CD8-positive, alpha-beta memory T cell (primary cell): ENCODE results near the gene IFI27L1. TPM values are rescaled to one million over a fixed set of nuclear protein-coding genes. Genes with fewer than 3 reads are reported as not detected.

Experiments
- CTCF ChIA-PET: fragments of 350-600 bp; sonication (Branson Sonifier 250); formaldehyde crosslinking; loops from one replicate; lab custom pipeline; 2021; ENCODE audit warnings: antibody characterized with exemption; lab: Charles Lee
- POLR2A ChIA-PET: fragments of 350-600 bp; sonication (Branson Sonifier 250); formaldehyde crosslinking; loops from one replicate; lab custom pipeline; 2021; ENCODE audit warnings: antibody characterized with exemption; lab: Charles Lee
- DNase-seq, 5 donors: peaks; one replicate each; pipeline versions ENCODE4 v3.0.0 to v3.0.0-alpha.2; 2020 to 2022; ENCODE audit warnings: mixed read lengths in 1 of 5
- H3K27ac ChIP-seq: one replicate; pipeline ENCODE4 v1.7.0; 2013; ENCODE audit warnings: low read depth, mild to moderate bottlenecking, low read length, moderate library complexity
- H3K27me3 ChIP-seq: 2 replicates; pipeline ENCODE4 v1.7.0; 2013; ENCODE audit warnings: low read length, mild to moderate bottlenecking; ENCODE audit not compliant: insufficient read depth, poor library complexity, severe bottlenecking
- H3K36me3 ChIP-seq: 2 replicates; pipeline ENCODE4 v1.7.0; 2013; ENCODE audit warnings: mild to moderate bottlenecking, low read length, moderate library complexity; ENCODE audit not compliant: insufficient read depth
- H3K4me1 ChIP-seq: 2 replicates; pipeline ENCODE4 v1.7.0; 2013; ENCODE audit warnings: mild to moderate bottlenecking, low read length, moderate library complexity; ENCODE audit not compliant: insufficient read depth
- H3K4me3 ChIP-seq: 2 replicates; pipeline ENCODE4 v1.7.0; 2013; ENCODE audit warnings: mild to moderate bottlenecking, low read length
- H3K9me3 ChIP-seq: 2 replicates; pipeline ENCODE4 v1.7.0; 2013; ENCODE audit warnings: mild to moderate bottlenecking, low read length
- H3K27ac Mint-ChIP-seq, 8 donors: one replicate each; pipeline ENCODE4 v1.8.0; 2020 to 2021; ENCODE audit warnings: mixed read lengths in 8 of 8, mild to moderate bottlenecking in 6 of 8, inconsistent platforms in 3 of 8, moderate library complexity in 3 of 8
- H3K27me3 Mint-ChIP-seq, 2 donors: one replicate each; pipeline ENCODE4 v1.8.0; 2020 to 2021; ENCODE audit warnings: mixed read lengths in 2 of 2, mild to moderate bottlenecking in 1 of 2, moderate library complexity in 1 of 2
- H3K36me3 Mint-ChIP-seq, 3 donors: one replicate each; pipeline ENCODE4 v1.8.0; 2020 to 2021; ENCODE audit warnings: mixed read lengths in 3 of 3, inconsistent platforms in 1 of 3, mild to moderate bottlenecking in 1 of 3
- H3K4me1 Mint-ChIP-seq, 3 donors: one replicate each; pipeline ENCODE4 v1.8.0; 2020 to 2021; ENCODE audit warnings: mixed read lengths in 3 of 3, inconsistent platforms in 1 of 3, mild to moderate bottlenecking in 1 of 3
- H3K4me3 Mint-ChIP-seq, 7 donors: one replicate each; pipeline ENCODE4 v1.8.0; 2020 to 2021; ENCODE audit warnings: mixed read lengths in 7 of 7, mild to moderate bottlenecking in 6 of 7, moderate library complexity in 4 of 7, inconsistent platforms in 2 of 7
- H3K9me3 Mint-ChIP-seq, 5 donors: one replicate each; pipeline ENCODE4 v1.8.0; 2020 to 2022; ENCODE audit warnings: mixed read lengths in 5 of 5, mild to moderate bottlenecking in 3 of 5, moderate library complexity in 2 of 5, inconsistent platforms in 1 of 5
- polyA plus RNA-seq: library from polyadenylated mRNA; unstranded; fragments of 300-500 nt; fragmentation: Illumina TruSeq; gene quantifications from one replicate; pipeline ENCODE4 v1.2.3, GENCODE V29; 2021
- total RNA-seq, 2 experiments: library from RNA; stranded (reverse); gene quantifications; one replicate each; pipeline ENCODE4 v1.2.3, GENCODE V29; 2021

The IFI27L1 gene
- total and polyA plus RNA-seq, 3 experiments from 2014 or later = 8.3 to 18.4 (median 15.5) TPM

DNA sequence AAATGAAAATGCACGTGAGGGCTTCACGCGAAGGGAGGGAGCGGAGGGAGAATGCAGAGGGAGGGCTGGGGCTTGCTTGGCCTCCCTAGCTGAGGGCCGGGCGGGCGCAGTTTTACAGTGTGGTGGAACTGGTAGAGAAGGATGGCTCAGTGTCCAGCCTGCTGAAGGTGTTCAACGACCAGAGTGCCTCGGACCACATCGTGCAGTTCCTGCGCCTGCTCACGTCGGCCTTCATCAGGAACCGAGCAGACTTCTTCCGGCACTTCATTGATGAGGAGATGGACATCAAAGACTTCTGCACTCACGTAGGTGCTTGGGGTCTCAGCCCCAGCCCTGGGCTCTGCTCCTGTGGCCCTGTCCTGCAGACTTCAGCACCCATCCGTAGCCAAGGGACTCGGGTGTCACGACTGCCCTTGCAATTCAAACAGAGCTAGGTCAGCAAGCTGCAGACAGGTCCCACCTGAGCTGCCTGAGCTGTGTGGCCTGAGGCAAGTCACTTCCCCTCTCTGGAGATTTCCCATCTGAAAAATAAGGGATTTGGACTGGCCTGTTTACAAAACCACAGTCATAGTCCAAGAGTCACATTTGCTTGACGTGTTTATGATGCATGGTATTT is 36.5 kb upstream of the IFI27L1 start:
- Histone ChIP-seq H3K27ac (no peak overlapping the region), H3K4me3 (no peak overlapping the region), H3K36me3 (peaks cover 37% of the 10 kb centered on the region), H3K27me3 (no peaks in the 10 kb centered on the region), H3K9me3 (no peaks in the 10 kb centered on the region), H3K4me1 (no peaks in the 10 kb centered on the region)
- Mint-ChIP-seq H3K36me3 (peaks cover 5 to 57% (median 12%) of the 10 kb centered on the region in 3 donors), H3K4me1 (peaks cover 0 to 3% (median 2%) of the 10 kb centered on the region in 3 donors), H3K9me3 (no peaks in the 10 kb centered on the region), H3K4me3 (no peak overlapping the region), H3K27ac (peak overlapping the region in 1 of 8 donors; percentile 70), H3K27me3 (peaks cover 0 to 2% of the 10 kb centered on the region in 2 donors)
- POLR2A ChIA-PET = no interaction called here
- no peak for DNase-seq
- CTCF ChIA-PET = interaction anchor here (1.1 to 1.2 kb wide), 3 partner anchors 8 to 37 kb away, joined by 4 read pairs; partner anchors contain the start of genes DDX24 and IFI27L1

DNA sequence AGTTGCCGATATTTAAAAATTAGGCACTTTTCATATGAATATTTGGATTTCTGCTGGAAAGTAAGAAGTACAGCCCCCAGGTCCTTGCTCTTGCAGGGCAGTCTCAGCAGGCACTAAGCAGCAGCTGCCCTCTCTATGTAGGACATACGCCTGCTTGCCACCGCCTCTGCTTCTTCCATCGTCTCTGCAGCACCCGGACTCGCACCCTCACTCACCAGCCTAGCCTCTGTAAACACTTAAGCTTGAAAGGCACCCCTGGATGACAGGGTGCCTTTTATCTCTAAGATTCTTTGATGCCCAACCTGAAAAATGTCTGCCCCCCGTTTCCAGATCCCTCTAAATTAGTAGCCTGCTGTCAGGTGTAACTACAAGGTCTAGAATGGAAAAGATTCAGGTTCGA is 36.0 kb upstream of the IFI27L1 start:
- Mint-ChIP-seq H3K27ac (peak overlapping the region in 2 of 8 donors; percentile 24 to 65), H3K4me3 (no peak overlapping the region), H3K36me3 (peaks cover 5 to 62% (median 12%) of the 10 kb centered on the region in 3 donors), H3K27me3 (peaks cover 0 to 2% of the 10 kb centered on the region in 2 donors), H3K4me1 (peaks cover 0 to 3% (median 2%) of the 10 kb centered on the region in 3 donors), H3K9me3 (no peaks in the 10 kb centered on the region)
- Histone ChIP-seq H3K27me3 (no peaks in the 10 kb centered on the region), H3K4me3 (no peak overlapping the region), H3K27ac (no peak overlapping the region), H3K9me3 (no peaks in the 10 kb centered on the region), H3K36me3 (peaks cover 42% of the 10 kb centered on the region), H3K4me1 (no peaks in the 10 kb centered on the region)
- no peak for DNase-seq
- POLR2A ChIA-PET = no interaction called here
- CTCF ChIA-PET = interaction anchor here (1.1 to 1.2 kb wide), 3 partner anchors 8 to 36 kb away, joined by 4 read pairs; partner anchors contain the start of genes DDX24 and IFI27L1

DNA sequence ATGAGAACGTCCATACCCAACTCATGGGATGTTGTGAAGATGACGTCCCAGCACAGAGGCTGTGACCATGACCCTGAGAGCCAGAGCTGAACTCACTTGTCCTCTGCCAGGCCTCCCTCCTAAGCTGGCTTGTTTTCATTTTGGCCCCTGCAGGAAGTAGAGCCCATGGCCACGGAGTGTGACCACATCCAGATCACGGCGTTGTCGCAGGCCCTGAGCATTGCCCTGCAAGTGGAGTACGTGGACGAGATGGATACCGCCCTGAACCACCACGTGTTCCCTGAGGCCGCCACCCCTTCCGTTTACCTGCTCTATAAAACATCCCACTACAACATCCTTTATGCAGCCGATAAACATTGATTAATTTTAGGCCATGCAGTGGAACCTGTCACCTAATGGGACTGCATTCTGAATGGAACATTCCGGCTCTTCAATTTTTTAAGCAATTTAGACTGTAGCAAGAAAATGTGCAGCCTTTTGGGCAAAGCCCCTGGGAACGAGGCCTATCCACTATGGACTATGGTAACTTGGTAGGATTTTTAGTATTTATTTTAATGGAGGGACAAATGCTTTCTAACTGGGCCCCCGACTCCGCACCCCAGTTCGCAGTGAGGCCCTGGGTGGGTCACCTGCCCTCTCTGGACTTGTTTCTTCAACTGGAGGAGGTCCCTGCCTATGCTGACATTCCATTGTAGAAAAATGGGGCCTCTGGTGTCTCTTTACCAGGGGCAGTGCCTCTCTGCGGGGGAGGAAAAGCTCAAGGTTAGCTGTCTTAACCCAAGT is 35.4 kb upstream of the IFI27L1 start:
- Mint-ChIP-seq H3K36me3 (peaks cover 5 to 69% (median 16%) of the 10 kb centered on the region in 3 donors), H3K4me1 (peaks cover 0 to 2% (median under 1%) of the 10 kb centered on the region in 3 donors), H3K27me3 (peaks cover 0 to 2% of the 10 kb centered on the region in 2 donors), H3K27ac (peak overlapping the region in 2 of 8 donors; percentile 41 to 65), H3K9me3 (no peaks in the 10 kb centered on the region), H3K4me3 (no peak overlapping the region)
- H3K36me3 ChIP-seq = peaks cover 49% of the 10 kb centered on the region
- DNase-seq = no peak
- no peak overlapping the region for H3K4me3 ChIP-seq
- no peaks in the 10 kb centered on the region for H3K9me3 ChIP-seq
- ChIA-PET POLR2A (no interaction called here), CTCF (interaction anchor here (1.1 to 1.2 kb wide), 2 partner anchors 9 kb away, joined by 4 read pairs; no protein-coding TSS in a partner anchor)
- H3K27me3 ChIP-seq = no peaks in the 10 kb centered on the region
- H3K4me1 ChIP-seq = no peaks in the 10 kb centered on the region
- H3K27ac ChIP-seq = no peak overlapping the region

DNA sequence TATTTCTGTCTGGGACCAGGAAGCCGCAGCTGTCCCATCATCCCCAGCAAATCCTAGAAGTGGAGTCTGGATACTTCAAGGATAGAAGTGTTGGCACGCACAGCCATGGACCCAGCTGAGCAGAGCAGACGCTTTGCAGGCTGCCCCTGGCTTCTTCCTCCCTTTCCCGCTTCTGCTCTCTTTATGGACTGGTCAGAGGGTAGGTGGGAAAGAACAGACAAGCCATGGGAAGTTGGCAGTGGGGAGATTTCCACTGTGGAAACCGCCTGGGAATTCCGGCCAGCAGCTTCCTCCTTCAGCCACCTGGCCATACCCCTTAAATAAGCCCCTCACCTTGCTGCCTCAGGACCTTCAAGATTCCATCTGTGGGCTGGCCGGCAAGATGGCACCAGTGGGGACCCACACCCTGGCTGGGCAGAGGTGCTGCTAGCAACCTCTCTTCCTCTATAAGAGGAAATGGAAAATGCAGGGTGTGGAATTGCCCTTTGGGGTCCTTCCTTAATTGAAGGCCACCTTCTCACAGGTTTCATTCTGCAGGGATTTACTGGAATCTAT is 34.3 kb upstream of the IFI27L1 start:
- Mint-ChIP-seq H3K27ac (peak overlapping the region in 2 of 8 donors; percentile 42 to 50), H3K4me1 (peaks cover 0 to 4% (median 2%) of the 10 kb centered on the region in 3 donors), H3K27me3 (peaks cover 0 to 2% of the 10 kb centered on the region in 2 donors), H3K9me3 (no peaks in the 10 kb centered on the region), H3K36me3 (peaks cover 12 to 79% (median 25%) of the 10 kb centered on the region in 3 donors), H3K4me3 (no peak overlapping the region)
- H3K27me3 ChIP-seq = no peaks in the 10 kb centered on the region
- H3K9me3 ChIP-seq = no peaks in the 10 kb centered on the region
- peaks cover 59% of the 10 kb centered on the region for H3K36me3 ChIP-seq
- POLR2A ChIA-PET = no interaction called here
- CTCF ChIA-PET = no interaction called here
- H3K27ac ChIP-seq = no peak overlapping the region
- DNase-seq = no peak
- no peaks in the 10 kb centered on the region for H3K4me1 ChIP-seq
- H3K4me3 ChIP-seq = no peak overlapping the region

DNA sequence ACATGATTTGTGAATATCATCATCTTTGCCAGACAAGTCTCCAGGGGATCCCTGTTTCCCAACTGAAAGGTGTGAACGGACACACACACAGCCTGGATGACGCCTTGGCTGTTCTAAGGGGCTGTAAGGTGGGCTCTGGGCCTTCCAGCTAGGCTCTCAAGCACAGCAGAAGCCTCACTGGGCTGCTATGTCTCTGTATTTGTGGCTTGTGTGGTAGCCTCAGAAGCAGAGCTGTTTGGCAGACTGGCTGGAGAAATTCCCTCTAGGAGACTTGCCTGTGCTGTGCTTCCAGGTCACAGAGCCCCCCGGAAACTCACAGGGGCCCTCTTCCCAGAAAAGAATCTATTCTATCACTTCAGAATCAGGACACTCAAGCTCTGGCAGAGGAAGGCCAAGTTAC is 33.5 kb upstream of the IFI27L1 start:
- CTCF ChIA-PET = interaction anchor here (0.9 to 2.1 kb wide), 2 partner anchors 11 to 89 kb away, joined by 3 to 7 read pairs; no protein-coding TSS in a partner anchor
- DNase-seq = no peak

DNA sequence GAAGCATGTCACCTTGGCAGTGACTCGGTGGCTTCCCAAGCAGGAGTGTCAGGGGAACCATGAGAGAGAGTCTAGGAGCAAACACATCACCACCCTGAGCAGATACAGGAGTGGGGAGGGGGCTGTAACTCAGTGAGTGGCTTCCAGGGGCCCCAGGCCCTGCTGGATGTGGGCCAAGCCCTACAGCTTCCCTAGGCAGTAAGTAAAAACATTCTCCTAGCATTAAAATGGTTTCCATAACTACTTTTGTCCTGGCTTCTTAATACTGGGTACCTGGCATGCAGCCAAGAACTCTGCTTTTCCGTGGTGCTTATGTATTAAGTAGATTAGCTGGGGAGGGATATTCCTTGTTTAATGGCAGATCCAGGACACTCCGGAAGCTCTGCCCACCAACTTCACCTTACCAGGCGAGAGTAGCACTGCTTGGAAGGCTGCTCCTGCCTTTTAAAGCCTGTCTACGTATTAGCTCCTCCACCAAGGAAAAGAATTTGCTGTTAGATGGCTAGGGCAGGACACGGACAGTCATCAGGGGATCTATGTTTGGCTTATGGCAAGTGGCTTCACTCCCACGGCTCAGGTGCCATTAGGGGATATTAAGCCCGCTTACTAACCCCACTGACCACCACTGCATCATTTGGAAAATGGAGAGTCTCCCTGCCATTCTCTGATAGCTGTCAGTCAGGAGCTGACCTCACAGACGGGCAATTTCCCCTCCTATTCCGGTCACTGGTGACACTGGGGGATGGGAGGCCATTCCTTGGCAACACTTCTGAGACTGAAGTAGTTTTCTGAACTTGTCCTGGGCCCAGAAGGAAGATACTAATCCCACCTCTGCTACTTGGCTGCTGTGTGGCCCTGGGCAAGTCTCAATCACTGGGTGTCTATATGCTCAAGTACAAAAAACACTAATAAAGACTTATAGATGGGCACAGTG is 32.2 kb upstream of the IFI27L1 start:
- H3K9me3 ChIP-seq = no peaks in the 10 kb centered on the region
- H3K4me3 Mint-ChIP-seq = no peak overlapping the region
- no peaks in the 10 kb centered on the region for H3K9me3 Mint-ChIP-seq
- H3K27me3 Mint-ChIP-seq = peaks cover 0 to 2% of the 10 kb centered on the region in 2 donors
- H3K4me1 Mint-ChIP-seq = peaks cover under 1 to 4% (median 3%) of the 10 kb centered on the region in 3 donors
- H3K27me3 ChIP-seq = no peaks in the 10 kb centered on the region
- no peak overlapping the region for H3K4me3 ChIP-seq
- H3K27ac ChIP-seq = no peak overlapping the region
- no peak for DNase-seq
- POLR2A ChIA-PET = interaction anchor here (0.7 kb wide), 2 partner anchors 25 to 75 kb away, joined by 3 read pairs; no protein-coding TSS in a partner anchor
- H3K36me3 Mint-ChIP-seq = peaks cover 12 to 93% (median 35%) of the 10 kb centered on the region in 3 donors
- CTCF ChIA-PET = interaction anchor here (1.3 to 2.1 kb wide), 2 partner anchors 30 to 88 kb away, joined by 3 to 7 read pairs; no protein-coding TSS in a partner anchor
- H3K27ac Mint-ChIP-seq = peak overlapping the region in 1 of 8 donors; percentile 46
- H3K4me1 ChIP-seq = no peaks in the 10 kb centered on the region
- peaks cover 74% of the 10 kb centered on the region for H3K36me3 ChIP-seq

More for the DNA sequence above, 33.5 kb upstream of the IFI27L1 start:
- H3K27ac ChIP-seq = no peak overlapping the region
- H3K4me3 ChIP-seq = no peak overlapping the region
- peak overlapping the region in 3 of 8 donors; percentile 15 to 57 (median 42) for H3K27ac Mint-ChIP-seq
- H3K27me3 ChIP-seq = no peaks in the 10 kb centered on the region
- POLR2A ChIA-PET = no interaction called here
- peaks cover 0 to 4% (median 3%) of the 10 kb centered on the region in 3 donors for H3K4me1 Mint-ChIP-seq
- peaks cover 12 to 87% (median 31%) of the 10 kb centered on the region in 3 donors for H3K36me3 Mint-ChIP-seq
- no peaks in the 10 kb centered on the region for H3K4me1 ChIP-seq
- H3K9me3 ChIP-seq = no peaks in the 10 kb centered on the region
- no peak overlapping the region for H3K4me3 Mint-ChIP-seq
- peaks cover 67% of the 10 kb centered on the region for H3K36me3 ChIP-seq
- H3K27me3 Mint-ChIP-seq = peaks cover 0 to 2% of the 10 kb centered on the region in 2 donors
- H3K9me3 Mint-ChIP-seq = no peaks in the 10 kb centered on the region

DNA sequence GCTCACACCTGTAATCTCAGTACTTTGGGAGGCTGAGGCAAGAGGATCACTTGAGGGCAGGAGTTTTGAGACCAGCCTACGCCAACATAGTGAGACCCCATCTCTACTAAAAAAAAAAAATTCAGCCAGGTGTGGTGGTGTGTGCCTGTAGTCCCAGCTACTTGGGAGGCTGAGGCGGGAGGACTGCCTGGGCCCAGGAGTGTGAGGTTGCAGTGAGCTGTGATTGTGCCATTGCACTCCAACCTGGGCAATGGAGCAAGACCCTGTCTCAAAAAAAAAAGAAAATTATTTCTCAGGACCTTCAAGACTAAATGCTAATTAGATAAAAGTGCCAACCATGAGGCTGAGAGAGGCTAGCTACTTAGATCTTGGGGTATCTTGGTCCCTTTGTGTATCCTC is 31.5 kb upstream of the IFI27L1 start:
- POLR2A ChIA-PET = interaction anchor here (0.7 kb wide), 1 partner anchor 26 kb away, joined by 3 read pairs; no protein-coding TSS in a partner anchor
- H3K4me1 Mint-ChIP-seq = peaks cover 4 to 8% (median 4%) of the 10 kb centered on the region in 3 donors
- H3K4me3 Mint-ChIP-seq = no peak overlapping the region
- peak overlapping the region in 3 of 8 donors; percentile 22 to 71 (median 46) for H3K27ac Mint-ChIP-seq
- H3K36me3 ChIP-seq = peaks cover 78% of the 10 kb centered on the region
- H3K9me3 ChIP-seq = no peaks in the 10 kb centered on the region
- peaks cover 12 to 94% (median 41%) of the 10 kb centered on the region in 3 donors for H3K36me3 Mint-ChIP-seq
- H3K27ac ChIP-seq = no peak overlapping the region
- CTCF ChIA-PET = no interaction called here
- H3K27me3 ChIP-seq = no peaks in the 10 kb centered on the region
- no peak overlapping the region for H3K4me3 ChIP-seq
- H3K9me3 Mint-ChIP-seq = no peaks in the 10 kb centered on the region
- no peaks in the 10 kb centered on the region for H3K4me1 ChIP-seq
- DNase-seq = no peak
- H3K27me3 Mint-ChIP-seq = peaks cover 0 to 1% of the 10 kb centered on the region in 2 donors
